K562 (cell line): Measurements from ENCODE around the gene DNAJB6. TPM values are rescaled to one million over a fixed set of nuclear protein-coding genes. Genes with fewer than 3 reads are reported as not detected.

ENCODE experiments used
- CHD2 ChIP-seq: IDR thresholded peaks from 2 replicates; pipeline ENCODE4 v1.6.1; 2011; ENCODE audit warnings: low read depth, low read length
- ZNF436 ChIP-seq: fragments of 250-450, 450-650 bp; sonication (Bioruptor Pico); formaldehyde crosslinking; IDR thresholded peaks from 2 replicates; pipeline ENCODE4 v1.7.0; 2020; ENCODE audit warnings: mild to moderate bottlenecking
- ZNF76 ChIP-seq: fragments of 250-450 bp; sonication (Bioruptor Pico); IDR thresholded peaks from 2 replicates; pipeline ENCODE4 v1.4.0; 2020; ENCODE audit warnings: mild to moderate bottlenecking, moderate library complexity, borderline replicate concordance
- polyA plus RNA-seq, 8 experiments: library from polyadenylated mRNA; depleted of rRNA in 4 of 8; stranded (reverse) in 5 of 8; unstranded in 3 of 8; fragments of >200 nt; fragmentation: Nextera tagmentation in 2 of 8; fragmentation: Illumina TruSeq in 1 of 8; extraction: Ambion mirVana in 2 of 8; extraction: Trizol in 1 of 8; gene quantifications; 2 replicates each; pipeline versions ENCODE4 v1.2.1 to v1.2.3, GENCODE V29; 2011 to 2014; ENCODE audit warnings: inconsistent platforms in 1 of 8, missing spikeins in 1 of 8
- total RNA-seq, 7 experiments: library from RNA; depleted of rRNA in 6 of 7; stranded (reverse); fragments of >200 nt in 6 of 7; fragmentation: Illumina TruSeq in 2 of 7; extraction: Trizol in 2 of 7; gene quantifications; 2 replicates each; pipeline versions ENCODE4 v1.2.1 to v1.2.3, GENCODE V29; 2011 to 2021; ENCODE audit warnings: low replicate concordance in 1 of 7
- TF ChIP-seq, protein P1 (sequence below), 2 experiments: fragments of 450-650 bp in 1 of 2; sonication (generic) in 1 of 2; formaldehyde crosslinking in 1 of 2; IDR thresholded peaks; 2 replicates each; pipeline versions ENCODE4 v1.7.1 to v1.9.0; 2016 to 2022; ENCODE audit warnings: inconsistent platforms in 1 of 2, mild to moderate bottlenecking in 1 of 2, missing genetic modification reagents in 1 of 2

Gene DNAJB6
- total and polyA plus RNA-seq, 9 of the 15 experiments (the other 6 are each of a cell fraction or from before 2014, with no cell fraction given): 84.5 to 158 (median 135) TPM

DNA sequence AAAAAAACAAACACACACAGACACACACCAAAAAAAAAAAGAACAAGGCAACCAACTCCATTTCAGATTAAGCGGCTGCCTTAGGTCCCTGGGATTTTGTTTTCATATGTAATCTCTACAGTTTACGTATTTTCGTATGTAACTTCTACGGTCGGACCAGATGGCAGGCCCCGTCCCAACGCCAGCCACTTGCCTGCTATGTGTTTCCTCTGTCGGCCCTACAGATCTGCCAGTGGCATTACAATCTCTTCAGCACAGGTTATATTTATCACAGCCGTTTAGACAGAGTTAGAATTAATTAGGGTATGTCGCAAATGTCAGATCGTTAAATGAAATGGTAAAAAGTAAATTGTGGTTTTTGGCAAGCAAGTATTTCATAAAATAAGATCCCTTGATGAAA, 99.3 kb downstream of the DNAJB6 start (continued):
- TF ChIP-seq, protein P1, sequence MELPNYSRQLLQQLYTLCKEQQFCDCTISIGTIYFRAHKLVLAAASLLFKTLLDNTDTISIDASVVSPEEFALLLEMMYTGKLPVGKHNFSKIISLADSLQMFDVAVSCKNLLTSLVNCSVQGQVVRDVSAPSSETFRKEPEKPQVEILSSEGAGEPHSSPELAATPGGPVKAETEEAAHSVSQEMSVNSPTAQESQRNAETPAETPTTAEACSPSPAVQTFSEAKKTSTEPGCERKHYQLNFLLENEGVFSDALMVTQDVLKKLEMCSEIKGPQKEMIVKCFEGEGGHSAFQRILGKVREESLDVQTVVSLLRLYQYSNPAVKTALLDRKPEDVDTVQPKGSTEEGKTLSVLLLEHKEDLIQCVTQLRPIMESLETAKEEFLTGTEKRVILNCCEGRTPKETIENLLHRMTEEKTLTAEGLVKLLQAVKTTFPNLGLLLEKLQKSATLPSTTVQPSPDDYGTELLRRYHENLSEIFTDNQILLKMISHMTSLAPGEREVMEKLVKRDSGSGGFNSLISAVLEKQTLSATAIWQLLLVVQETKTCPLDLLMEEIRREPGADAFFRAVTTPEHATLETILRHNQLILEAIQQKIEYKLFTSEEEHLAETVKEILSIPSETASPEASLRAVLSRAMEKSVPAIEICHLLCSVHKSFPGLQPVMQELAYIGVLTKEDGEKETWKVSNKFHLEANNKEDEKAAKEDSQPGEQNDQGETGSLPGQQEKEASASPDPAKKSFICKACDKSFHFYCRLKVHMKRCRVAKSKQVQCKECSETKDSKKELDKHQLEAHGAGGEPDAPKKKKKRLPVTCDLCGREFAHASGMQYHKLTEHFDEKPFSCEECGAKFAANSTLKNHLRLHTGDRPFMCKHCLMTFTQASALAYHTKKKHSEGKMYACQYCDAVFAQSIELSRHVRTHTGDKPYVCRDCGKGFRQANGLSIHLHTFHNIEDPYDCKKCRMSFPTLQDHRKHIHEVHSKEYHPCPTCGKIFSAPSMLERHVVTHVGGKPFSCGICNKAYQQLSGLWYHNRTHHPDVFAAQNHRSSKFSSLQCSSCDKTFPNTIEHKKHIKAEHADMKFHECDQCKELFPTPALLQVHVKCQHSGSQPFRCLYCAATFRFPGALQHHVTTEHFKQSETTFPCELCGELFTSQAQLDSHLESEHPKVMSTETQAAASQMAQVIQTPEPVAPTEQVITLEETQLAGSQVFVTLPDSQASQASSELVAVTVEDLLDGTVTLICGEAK (IDR thresholded peaks at IDR 0.05): no peak
- TF ChIP-seq, protein P1 (CRISPR knock-in tag; IDR thresholded peaks at IDR 0.05): no peak
- TF ChIP-seq CHD2 (no peak), ZNF436 (CRISPR knock-in tag) (no peak), ZNF76 (CRISPR knock-in tag) (no peak)
